SK-N-SH (cell line): ENCODE data around the gene ICE1.

Experiments
- JUND ChIP-seq: IDR thresholded peaks from 2 replicates; pipeline ENCODE4 v1.4.0; 2012
- POLR2AphosphoS5 ChIP-seq: IDR thresholded peaks from 2 replicates; pipeline ENCODE4 v1.6.1; 2012; ENCODE audit warnings: low read depth, low read length
- RAD21 ChIP-seq: IDR thresholded peaks from 2 replicates; pipeline ENCODE4 v1.6.1; 2012; ENCODE audit warnings: mild to moderate bottlenecking, low read length
- RFX5 ChIP-seq: IDR thresholded peaks from 2 replicates; pipeline ENCODE4 v1.6.1; 2012; ENCODE audit warnings: mild to moderate bottlenecking, improper control_type of control experiment, low read length
- RXRA ChIP-seq: IDR thresholded peaks from 2 replicates; pipeline ENCODE4 v1.4.0; 2012; ENCODE audit warnings: low read depth, mild to moderate bottlenecking, borderline replicate concordance
- TEAD4 ChIP-seq: IDR thresholded peaks from 2 replicates; pipeline ENCODE4 v1.4.0; 2012; ENCODE audit warnings: mild to moderate bottlenecking, borderline replicate concordance; ENCODE audit not compliant: insufficient read depth
- YY1 ChIP-seq: IDR thresholded peaks from 2 replicates; pipeline ENCODE4 v1.4.0; 2012; ENCODE audit warnings: low read depth, mild to moderate bottlenecking
- TF ChIP-seq, protein P1 (sequence below): fragments of 200-600 bp; sonication (generic); IDR thresholded peaks from 2 replicates; pipeline ENCODE4 v1.6.1; 2017; ENCODE audit warnings: antibody characterized with exemption, mild to moderate bottlenecking, moderate library complexity
- TF ChIP-seq, protein P2 (sequence below): IDR thresholded peaks from 2 replicates; pipeline ENCODE4 v1.6.1; 2012; ENCODE audit warnings: mild to moderate bottlenecking, low read depth, low read length, moderate library complexity
- TF ChIP-seq, protein P3 (sequence below): IDR thresholded peaks from 2 replicates; pipeline ENCODE4 v1.4.0; 2012; ENCODE audit warnings: low read depth

DNA sequence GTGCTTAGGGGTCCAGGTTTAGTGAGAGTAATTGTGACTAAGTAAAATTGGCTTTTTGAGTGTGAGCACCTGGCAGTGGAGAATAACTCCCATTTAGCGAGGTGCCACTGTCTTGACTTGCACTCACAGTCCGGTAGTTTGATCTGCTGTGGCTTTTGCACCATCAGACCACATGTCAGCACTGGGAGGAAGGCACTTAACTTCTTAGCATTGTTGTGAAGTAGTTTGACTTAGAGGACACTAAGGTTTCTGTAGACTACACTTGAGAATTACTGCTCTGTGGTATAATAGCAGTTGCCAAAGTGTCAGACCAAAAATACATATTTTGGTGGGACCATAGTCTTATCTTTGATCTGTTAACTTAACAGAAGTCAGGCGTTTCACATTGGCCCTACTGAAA lies 63.6 kb downstream of the ICE1 start:
- TF ChIP-seq YY1: no peak
- TF ChIP-seq, protein P1, sequence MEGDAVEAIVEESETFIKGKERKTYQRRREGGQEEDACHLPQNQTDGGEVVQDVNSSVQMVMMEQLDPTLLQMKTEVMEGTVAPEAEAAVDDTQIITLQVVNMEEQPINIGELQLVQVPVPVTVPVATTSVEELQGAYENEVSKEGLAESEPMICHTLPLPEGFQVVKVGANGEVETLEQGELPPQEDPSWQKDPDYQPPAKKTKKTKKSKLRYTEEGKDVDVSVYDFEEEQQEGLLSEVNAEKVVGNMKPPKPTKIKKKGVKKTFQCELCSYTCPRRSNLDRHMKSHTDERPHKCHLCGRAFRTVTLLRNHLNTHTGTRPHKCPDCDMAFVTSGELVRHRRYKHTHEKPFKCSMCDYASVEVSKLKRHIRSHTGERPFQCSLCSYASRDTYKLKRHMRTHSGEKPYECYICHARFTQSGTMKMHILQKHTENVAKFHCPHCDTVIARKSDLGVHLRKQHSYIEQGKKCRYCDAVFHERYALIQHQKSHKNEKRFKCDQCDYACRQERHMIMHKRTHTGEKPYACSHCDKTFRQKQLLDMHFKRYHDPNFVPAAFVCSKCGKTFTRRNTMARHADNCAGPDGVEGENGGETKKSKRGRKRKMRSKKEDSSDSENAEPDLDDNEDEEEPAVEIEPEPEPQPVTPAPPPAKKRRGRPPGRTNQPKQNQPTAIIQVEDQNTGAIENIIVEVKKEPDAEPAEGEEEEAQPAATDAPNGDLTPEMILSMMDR: no peak
- TF ChIP-seq RXRA: no peak
- no peak for TF ChIP-seq POLR2AphosphoS5
- TF ChIP-seq, protein P2, sequence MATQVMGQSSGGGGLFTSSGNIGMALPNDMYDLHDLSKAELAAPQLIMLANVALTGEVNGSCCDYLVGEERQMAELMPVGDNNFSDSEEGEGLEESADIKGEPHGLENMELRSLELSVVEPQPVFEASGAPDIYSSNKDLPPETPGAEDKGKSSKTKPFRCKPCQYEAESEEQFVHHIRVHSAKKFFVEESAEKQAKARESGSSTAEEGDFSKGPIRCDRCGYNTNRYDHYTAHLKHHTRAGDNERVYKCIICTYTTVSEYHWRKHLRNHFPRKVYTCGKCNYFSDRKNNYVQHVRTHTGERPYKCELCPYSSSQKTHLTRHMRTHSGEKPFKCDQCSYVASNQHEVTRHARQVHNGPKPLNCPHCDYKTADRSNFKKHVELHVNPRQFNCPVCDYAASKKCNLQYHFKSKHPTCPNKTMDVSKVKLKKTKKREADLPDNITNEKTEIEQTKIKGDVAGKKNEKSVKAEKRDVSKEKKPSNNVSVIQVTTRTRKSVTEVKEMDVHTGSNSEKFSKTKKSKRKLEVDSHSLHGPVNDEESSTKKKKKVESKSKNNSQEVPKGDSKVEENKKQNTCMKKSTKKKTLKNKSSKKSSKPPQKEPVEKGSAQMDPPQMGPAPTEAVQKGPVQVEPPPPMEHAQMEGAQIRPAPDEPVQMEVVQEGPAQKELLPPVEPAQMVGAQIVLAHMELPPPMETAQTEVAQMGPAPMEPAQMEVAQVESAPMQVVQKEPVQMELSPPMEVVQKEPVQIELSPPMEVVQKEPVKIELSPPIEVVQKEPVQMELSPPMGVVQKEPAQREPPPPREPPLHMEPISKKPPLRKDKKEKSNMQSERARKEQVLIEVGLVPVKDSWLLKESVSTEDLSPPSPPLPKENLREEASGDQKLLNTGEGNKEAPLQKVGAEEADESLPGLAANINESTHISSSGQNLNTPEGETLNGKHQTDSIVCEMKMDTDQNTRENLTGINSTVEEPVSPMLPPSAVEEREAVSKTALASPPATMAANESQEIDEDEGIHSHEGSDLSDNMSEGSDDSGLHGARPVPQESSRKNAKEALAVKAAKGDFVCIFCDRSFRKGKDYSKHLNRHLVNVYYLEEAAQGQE: no peak
- TF ChIP-seq, protein P3, sequence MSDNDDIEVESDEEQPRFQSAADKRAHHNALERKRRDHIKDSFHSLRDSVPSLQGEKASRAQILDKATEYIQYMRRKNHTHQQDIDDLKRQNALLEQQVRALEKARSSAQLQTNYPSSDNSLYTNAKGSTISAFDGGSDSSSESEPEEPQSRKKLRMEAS: no peak
- TF ChIP-seq RAD21: no peak
- no peak for TF ChIP-seq TEAD4
- TF ChIP-seq RFX5: no peak
- no peak for TF ChIP-seq JUND
